Lower leg skin (tissue), 3 donors: ENCODE data around the gene TTC34.

Experiments used
- CTCF ChIP-seq, 3 donors: fragments of 450-650 bp; IDR thresholded peaks; one replicate each; pipeline ENCODE4 v1.5.1; 2016; ENCODE audit warnings: antibody characterized with exemption in 3 of 3, mild to moderate bottlenecking in 3 of 3, moderate library complexity in 2 of 3
- POLR2A ChIP-seq, 2 donors: fragments of 450-650 bp; IDR thresholded peaks; one replicate each; pipeline ENCODE4 v1.6.1; 2016 to 2017; ENCODE audit warnings: antibody characterized with exemption in 2 of 2, mild to moderate bottlenecking in 1 of 2, moderate library complexity in 1 of 2

- TF ChIP-seq CTCF (IDR thresholded peaks at IDR 0.05), result no peak
- TF ChIP-seq POLR2A (IDR thresholded peaks at IDR 0.05), result no peak
Measured at GRCh38 chr1:2808831-2809605, 7.5 kb upstream of the TTC34 start.
